Measurements from ENCODE around the gene GLYR1. TPM values are rescaled to one million over a fixed set of nuclear protein-coding genes. Genes with fewer than 3 reads are reported as not detected.

The GLYR1 gene
- total RNA-seq, 1 experiment from 2014 or later: 45.2 TPM

DNA sequence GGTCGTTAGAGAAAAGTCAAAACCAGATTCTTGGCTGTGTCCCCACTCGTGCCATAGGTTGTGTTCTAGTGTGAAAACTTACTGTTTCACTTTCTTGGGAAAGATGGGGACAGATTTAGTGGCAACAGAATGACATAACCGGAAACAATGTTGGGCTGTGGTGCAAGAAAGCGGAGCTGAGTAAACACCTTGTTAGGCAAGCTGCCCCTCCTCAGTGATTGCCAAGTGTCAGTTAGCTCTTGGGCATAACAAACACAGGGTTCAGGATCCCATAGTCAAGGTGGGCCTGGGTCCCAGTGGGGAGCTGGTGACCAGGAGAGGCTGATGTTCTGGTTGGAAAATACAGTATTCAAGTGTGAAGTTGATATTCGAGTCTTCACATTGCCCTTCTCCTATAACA is 15.6 kb upstream of the GLYR1 start:
- no peak overlapping the region for H3K4me3 ChIP-seq
- peaks cover 87% of the 10 kb centered on the region for H3K36me3 ChIP-seq
- no peaks in the 10 kb centered on the region for H3K27me3 ChIP-seq
- DNase-seq: no peak
- no peaks in the 10 kb centered on the region for H3K9me3 ChIP-seq

DNA sequence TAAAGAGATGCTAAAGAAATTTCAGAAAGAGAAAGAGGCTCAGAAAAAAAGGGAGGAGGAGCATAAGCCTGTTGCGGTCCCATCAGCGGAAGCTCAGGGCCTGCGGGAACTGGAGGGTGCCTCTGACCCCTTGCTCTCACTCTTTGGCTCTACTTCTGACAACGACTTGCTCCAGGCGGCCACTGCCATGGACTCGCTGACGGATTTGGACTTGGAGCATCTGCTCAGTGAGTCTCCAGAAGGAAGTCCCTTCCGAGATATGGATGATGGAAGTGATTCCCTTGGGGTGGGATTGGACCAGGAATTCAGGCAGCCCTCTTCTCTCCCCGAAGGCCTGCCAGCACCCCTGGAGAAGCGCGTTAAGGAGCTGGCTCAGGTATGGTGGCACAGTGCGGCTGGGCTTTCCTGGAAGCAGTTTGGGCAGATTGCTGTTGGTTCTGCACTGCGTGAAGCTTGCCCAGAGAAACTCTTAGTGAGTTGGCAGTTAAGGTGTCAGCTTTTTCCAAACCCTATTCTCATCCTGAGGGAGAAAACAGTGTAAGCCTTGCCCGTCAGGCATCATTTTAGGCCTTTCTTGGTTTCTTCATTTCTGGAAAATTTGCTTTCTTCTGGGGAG is 13.7 kb upstream of the GLYR1 start:
- H3K36me3 ChIP-seq: peaks cover 88% of the 10 kb centered on the region
- H3K9me3 ChIP-seq: no peaks in the 10 kb centered on the region
- no peaks in the 10 kb centered on the region for H3K27me3 ChIP-seq
- no peak for DNase-seq
- no peak overlapping the region for H3K4me3 ChIP-seq

DNA sequence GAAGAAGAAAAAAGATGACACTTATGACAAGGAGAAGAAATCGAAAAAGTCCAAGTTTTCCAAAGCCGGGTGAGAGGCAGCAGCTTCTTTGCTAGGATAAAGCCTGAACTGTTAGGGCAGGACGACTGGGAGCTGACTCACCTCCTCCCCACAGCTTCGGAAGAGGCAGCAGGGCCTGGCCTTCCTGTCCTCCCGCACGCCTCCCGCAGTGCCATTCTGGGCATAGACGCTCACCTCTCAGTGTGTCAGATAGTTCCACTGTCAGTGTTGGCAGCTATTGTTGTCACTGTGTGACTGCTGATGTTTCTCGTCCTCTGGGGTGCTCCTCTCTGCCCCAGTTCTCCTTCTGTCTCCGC is 12.8 kb upstream of the GLYR1 start:
- Histone ChIP-seq H3K4me3 (no peak overlapping the region), H3K9me3 (no peaks in the 10 kb centered on the region), H3K36me3 (peaks cover 91% of the 10 kb centered on the region), H3K27me3 (no peaks in the 10 kb centered on the region)
- no peak for DNase-seq

DNA sequence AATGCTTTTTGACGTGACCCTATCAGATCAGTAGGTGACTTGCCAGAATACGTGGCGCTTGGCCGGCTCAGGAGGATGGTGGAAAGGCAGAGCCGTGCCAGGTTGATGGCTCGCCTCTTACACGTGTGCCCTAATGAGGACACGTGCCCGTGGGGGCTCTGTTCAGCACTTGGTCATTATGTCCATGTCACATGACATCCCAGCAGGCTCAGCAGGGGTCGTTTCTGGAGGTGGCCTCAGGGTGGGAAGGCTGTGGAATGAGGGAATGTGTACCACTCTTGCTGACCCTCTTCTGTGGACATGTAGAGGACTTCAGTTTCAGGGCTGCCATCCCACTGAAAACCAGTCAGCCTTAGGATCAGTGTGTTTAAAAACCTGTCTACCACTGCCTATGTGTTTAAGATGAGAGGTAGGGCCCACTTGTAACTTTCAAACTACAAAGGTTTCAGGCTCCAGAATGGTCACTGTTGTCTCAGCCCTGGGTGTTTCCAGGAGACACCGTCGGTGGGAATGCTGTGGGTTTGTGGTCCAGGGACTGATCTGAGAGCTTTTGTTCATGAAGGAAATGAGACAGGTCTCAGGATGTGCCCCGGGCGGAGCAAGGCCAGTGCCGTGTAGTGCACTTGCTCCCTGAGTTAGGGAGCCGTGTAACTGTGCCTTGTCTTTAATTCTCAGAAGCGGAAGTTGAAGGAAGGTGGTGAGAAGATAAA is 12.3 kb upstream of the GLYR1 start:
- no peak for DNase-seq
- Histone ChIP-seq H3K36me3 (peaks cover 90% of the 10 kb centered on the region), H3K9me3 (no peaks in the 10 kb centered on the region), H3K27me3 (no peaks in the 10 kb centered on the region), H3K4me3 (no peak overlapping the region)

DNA sequence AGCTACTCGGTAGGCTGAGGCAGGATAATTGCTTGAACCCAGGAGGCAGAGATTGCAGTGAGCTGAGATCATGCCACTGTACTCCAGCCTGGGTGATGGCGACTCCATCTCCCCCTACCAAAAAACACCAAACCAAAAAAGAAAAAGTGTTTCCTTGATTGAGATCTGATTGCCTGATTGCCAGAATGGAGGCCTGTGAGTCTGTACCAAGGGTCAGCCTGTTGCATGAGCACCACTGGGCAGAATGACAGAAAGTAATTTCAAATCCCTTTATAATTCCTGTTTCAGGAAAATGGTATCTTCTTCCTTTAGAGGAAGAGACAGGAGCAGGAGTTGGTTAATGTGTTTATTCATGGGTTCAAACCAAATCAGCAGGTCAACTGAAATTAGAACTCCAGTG is 8.7 kb upstream of the GLYR1 start:
- H3K36me3 ChIP-seq: peaks cover 72% of the 10 kb centered on the region

DNA sequence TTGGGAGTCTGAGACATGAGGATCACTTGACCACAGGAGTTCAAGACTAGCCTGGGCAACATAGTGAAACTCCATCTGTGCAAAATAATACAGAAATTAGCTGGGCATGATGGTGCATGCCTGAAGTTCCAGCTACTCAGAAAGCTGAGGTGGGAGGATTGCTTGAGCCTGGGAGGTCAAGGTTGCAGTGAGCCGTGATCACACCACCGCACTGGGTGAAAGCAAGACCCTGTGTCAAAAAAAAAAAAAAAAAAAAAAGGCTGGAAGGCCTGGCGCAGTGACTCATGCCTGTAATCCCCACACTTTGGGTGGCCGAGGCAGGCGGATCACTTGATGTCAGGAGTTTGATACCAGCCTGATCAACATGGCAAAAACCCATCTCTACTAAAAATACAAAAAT is 8.3 kb upstream of the GLYR1 start:
- Histone ChIP-seq H3K36me3 (peaks cover 71% of the 10 kb centered on the region), H3K27me3 (no peaks in the 10 kb centered on the region), H3K9me3 (no peaks in the 10 kb centered on the region), H3K4me3 (no peak overlapping the region)
- no peak for DNase-seq

More for the DNA sequence above, 8.7 kb upstream of the GLYR1 start:
- no peaks in the 10 kb centered on the region for H3K27me3 ChIP-seq
- H3K9me3 ChIP-seq: no peaks in the 10 kb centered on the region
- DNase-seq: no peak
- H3K4me3 ChIP-seq: no peak overlapping the region

DNA sequence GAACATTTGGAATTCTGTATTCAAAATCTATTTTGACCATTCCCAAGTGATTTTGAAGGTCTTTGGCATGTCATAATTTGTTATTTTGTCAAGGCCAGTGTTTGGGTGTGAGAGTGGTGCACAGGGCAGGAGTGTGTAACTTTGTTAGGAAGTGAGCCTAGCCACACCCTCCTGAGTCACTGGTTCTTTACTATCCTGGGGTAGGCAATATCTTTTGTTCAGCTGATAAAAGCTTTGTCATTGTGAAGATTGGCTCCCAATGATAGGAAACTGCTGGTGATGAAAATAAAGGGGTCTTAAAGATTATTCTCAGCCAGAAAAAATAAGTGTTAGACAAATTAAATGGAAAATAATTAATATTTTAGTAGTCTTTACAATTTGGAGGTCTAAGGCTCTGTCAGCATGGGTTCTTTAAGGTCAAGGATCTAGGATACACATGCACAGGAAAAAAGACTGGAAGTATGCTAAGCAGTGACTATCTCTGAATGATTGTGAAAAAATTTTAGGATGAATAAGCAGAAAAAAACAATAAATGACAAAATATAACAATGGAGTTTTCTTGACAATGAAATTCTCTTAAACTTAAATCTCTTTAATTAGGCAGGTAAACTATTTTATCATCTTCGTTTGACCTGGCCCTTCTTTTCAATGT is 5.3 kb upstream of the GLYR1 start:
- Histone ChIP-seq H3K4me3 (no peak overlapping the region), H3K36me3 (peaks cover 45% of the 10 kb centered on the region), H3K9me3 (no peaks in the 10 kb centered on the region), H3K27me3 (no peaks in the 10 kb centered on the region)
- DNase-seq: peak; percentile 35

DNA sequence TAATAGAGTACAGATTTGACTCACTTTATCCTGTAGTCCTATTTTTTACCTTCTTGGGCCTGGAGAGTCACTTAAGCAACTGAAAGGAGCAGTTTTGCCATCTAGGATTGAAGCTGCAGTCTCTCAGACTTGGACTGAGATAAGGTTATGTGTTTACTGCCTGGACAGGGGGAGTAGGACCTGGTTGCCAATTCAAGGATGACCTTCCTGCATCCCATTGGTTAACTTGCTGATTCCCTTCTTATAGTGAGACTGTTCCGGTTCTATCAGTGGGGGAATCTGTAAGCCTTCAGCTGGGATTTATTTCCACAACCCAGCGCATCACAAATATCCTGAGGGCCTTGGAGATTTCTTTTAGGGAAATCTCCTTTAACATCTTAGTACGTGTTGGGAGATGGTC is 3.1 kb upstream of the GLYR1 start:
- H3K4me3 ChIP-seq: no peak overlapping the region
- peaks cover 42% of the 10 kb centered on the region for H3K36me3 ChIP-seq
- no peak for DNase-seq
- H3K9me3 ChIP-seq: no peaks in the 10 kb centered on the region
- no peaks in the 10 kb centered on the region for H3K27me3 ChIP-seq

DNA sequence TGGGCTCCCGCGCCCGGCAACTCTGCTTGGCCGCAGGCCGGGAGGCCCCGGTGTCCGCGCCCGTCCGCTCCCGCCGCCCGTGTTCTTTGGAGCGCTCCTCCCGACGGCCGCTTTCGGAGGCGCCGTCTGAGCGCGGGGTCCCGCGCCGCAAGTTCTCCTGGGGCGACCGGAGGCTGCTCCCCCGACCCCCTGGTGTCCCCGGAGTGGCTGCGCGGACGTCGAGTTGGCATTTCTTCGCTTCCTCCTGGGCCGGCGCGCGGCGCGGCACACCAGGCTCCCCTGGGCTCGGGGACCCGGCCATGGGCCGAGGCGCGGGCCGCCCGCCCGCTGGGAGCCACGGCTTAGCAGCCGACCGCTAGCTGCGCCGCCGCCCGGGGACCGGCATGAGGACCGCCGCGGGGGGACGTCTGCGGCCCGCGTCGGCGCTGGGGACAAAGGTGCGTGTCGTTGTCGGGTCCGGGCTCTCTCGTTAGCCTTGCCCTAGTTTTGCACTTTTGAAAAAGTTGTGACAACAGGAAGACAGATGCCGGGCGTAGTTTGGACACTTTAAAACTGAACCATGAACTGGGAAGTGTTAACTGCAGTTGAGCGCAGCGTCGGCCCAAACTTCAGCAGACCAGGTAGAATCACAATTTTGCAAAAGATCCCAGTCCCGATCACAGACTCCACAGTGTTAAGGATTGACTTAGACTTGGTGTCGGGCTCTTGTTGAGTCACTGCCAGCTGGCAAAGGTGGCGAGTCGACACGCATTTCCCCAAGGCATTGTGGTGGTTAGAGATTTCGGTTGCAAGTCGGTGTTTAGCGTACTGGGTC is 893 bp upstream of the GLYR1 start:
- Histone ChIP-seq H3K4me3 (peak overlapping the region; percentile 82), H3K36me3 (peaks cover 44% of the 10 kb centered on the region), H3K9me3 (no peaks in the 10 kb centered on the region), H3K27me3 (no peaks in the 10 kb centered on the region)
- DNase-seq: peak; percentile 73

DNA sequence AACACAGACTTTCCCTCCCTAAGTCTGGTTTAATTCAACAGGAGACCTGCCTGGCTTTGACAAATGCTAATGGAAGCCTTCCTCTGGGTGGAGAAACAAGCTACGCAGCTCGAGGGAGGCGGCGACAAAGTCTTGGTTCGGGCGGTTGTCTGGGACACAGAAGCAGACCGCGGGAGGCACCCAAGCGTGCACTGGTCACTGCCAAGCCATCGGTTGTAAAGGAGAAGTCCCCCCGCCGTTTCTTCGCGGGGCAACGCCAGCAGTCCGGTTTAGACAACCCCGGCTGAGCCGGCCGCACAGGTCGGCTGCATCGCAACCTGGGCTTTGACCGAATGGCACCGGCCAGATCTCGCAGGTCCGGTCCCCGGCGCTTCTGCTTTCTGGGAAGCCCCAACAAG is 586 bp downstream of the GLYR1 start:
- DNase-seq: peak; percentile 50
- H3K36me3 ChIP-seq: peaks cover 55% of the 10 kb centered on the region
- no peaks in the 10 kb centered on the region for H3K27me3 ChIP-seq
- peak overlapping the region; percentile 82 for H3K4me3 ChIP-seq
- H3K9me3 ChIP-seq: no peaks in the 10 kb centered on the region

DNA sequence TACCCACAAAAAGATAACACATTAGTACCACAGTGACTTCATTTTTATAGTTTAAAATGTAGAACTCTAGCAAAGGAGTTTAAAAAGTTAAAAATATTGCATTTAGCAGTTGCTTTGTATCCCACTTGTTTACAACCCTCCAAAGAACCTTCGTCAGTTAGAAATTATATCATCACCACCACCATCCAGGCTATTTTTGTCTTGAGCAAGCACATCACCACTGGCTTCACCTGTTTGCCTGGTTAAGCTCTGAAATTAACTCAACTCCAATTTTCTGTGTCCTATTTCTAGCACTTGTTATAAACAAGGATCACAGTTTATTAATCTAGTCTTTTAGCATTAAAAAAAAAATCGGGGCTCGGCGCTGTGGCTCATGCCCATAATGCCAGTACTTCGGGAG is 6.1 kb downstream of the GLYR1 start:
- H3K9me3 ChIP-seq: no peaks in the 10 kb centered on the region
- DNase-seq: no peak
- H3K27me3 ChIP-seq: no peaks in the 10 kb centered on the region
- H3K4me3 ChIP-seq: no peak overlapping the region
- H3K36me3 ChIP-seq: peaks cover 87% of the 10 kb centered on the region

DNA sequence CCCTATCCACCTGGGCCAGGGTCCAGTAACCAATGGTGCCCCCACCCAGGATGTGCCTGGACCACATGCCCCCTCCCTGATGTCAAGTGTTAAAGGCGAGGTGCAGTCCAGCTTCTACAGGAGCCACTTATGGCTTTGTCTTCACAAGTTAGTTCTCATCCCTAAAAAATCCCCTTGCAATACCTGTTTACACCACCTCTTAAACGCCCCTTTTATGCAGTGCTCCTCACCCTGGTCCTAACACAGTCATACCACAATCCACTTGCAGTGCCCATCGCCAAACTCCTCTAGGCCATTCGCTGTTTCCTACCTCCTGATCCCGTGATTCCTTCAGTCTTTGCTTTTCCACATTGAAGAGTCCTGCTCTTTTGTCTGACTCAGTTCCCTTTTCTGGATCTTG is 7.1 kb downstream of the GLYR1 start:
- H3K36me3 ChIP-seq: peaks cover 84% of the 10 kb centered on the region
- no peak for DNase-seq
- H3K9me3 ChIP-seq: no peaks in the 10 kb centered on the region
- no peak overlapping the region for H3K4me3 ChIP-seq
- no peaks in the 10 kb centered on the region for H3K27me3 ChIP-seq

DNA sequence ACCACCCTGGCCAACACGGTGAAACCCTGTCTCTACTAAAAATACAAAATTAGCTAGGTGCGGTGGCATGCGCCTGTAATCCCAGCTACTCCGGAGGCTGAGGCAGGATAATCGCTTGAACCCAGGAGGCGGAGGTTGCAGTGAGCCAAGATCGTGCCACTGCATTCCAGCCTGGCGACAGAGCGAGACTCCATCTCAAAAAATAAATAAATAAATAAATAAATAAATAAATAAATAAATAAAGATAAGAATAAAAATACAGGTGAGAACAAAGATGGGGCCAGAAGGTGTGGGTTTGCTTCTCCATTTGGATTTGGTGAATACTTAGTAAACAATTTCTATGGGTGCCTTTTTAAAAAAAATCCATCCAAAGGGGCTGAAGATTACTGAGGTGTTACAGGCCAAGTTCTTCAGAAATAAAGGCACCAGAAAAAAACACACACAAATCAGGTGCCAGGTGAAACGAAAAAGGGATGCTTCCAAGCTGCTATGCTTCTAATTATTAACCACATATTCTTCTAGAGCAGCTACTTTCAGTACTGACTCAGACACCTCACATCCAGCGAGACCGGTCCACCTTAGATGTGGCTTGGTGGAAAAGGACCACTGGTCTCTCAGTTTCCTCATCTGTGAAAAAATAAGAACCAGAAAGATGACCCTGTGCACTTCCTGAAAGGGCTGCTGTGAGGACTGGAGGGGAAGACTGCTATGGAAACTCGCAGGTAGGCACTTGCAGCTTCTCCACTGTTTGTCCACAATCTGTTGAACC is 9.2 kb downstream of the GLYR1 start:
- Histone ChIP-seq H3K36me3 (peaks cover 82% of the 10 kb centered on the region), H3K9me3 (no peaks in the 10 kb centered on the region), H3K4me3 (no peak overlapping the region), H3K27me3 (no peaks in the 10 kb centered on the region)
- no peak for DNase-seq

DNA sequence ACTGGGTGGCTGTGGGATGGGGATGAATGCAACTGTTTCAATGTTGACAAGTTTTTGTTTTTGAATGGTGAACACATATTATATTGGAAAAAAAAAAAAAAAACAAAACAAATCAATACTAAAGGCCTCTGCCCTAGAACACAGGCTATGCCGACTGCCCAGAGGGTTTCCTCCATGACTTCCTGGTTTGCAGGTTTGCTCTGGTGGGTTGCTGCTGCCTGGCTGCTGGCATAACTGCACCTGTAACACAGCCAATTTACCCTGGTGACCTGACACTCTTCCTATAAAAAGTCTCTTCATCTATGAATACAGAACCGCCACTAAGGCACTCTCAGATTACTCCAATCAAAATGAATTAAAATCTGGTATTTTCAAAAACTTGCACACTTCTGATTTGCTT is 10.4 kb downstream of the GLYR1 start:
- DNase-seq: no peak
- H3K36me3 ChIP-seq: peaks cover 84% of the 10 kb centered on the region
- H3K27me3 ChIP-seq: no peaks in the 10 kb centered on the region

DNA sequence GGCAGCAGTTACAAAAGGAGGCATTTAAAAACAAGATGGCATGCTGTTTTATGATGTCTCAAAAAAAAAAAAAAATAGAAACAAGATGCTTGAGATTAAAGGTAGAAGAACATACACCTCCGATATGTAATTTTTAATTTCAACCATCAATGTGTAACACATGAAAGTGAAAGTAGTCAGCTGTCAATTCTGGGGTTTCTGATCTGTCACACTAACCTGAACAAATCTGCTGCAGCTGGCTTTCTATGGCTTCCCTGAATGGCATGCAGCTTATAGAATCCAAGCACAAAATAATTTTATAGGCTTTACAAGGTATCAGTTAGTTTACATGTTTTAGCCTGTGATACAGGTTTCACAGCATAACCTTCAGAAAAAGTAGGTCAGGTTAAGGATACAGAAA is 13.5 kb downstream of the GLYR1 start:
- Histone ChIP-seq H3K27me3 (no peaks in the 10 kb centered on the region), H3K4me3 (no peak overlapping the region), H3K9me3 (no peaks in the 10 kb centered on the region), H3K36me3 (peaks cover 85% of the 10 kb centered on the region)
- no peak for DNase-seq

More for the DNA sequence above, 10.4 kb downstream of the GLYR1 start:
- Histone ChIP-seq H3K9me3 (no peaks in the 10 kb centered on the region), H3K4me3 (no peak overlapping the region)

DNA sequence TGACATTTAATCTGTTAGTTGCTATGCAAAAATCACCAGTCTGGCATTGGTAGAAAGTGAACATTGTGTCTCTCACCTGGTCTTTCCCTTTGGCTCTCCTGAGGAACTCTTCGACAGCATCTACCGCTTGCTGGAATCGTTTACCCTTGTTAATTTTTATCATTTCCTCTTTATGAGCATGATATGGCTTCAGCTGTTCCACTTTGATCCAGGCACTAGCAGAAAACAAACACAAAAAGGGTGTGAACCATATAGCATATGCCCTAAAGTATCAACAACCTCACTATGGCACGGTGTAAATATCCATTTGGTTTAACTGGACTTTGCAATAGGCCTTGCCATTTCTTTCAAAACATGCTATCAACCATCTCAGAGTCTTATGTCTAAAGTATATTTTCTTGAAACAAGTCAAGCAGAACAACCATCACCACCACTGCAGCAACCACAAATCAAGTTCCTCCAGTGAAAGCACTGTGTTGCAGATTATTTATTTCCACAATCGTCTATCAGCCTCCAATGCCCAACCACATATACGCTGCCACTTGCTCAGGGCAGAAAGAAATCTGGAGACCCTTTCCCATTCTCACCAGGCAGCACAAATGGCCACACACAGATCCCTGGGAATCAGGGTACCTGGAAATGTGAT is 14.3 kb downstream of the GLYR1 start:
- Histone ChIP-seq H3K36me3 (peaks cover 88% of the 10 kb centered on the region), H3K9me3 (no peaks in the 10 kb centered on the region), H3K4me3 (no peak overlapping the region), H3K27me3 (no peaks in the 10 kb centered on the region)
- no peak for DNase-seq

All from MG63 (cell line).